Mammary epithelial cell (primary cell): Measurements from ENCODE around the gene ZNF524.

Source experiments
- EZH2 ChIP-seq: IDR thresholded peaks from 2 replicates; pipeline ENCODE4 v1.6.1; 2012; ENCODE audit warnings: low read length, inconsistent platforms, borderline replicate concordance
- TF ChIP-seq, protein P1 (sequence below), 2 donors: IDR thresholded peaks in 1 of 2; conservative IDR thresholded peaks in 1 of 2; 2 replicates each; pipeline ENCODE4 v1.5.1; 2011 to 2012; ENCODE audit warnings: inconsistent platforms in 2 of 2, low read length in 2 of 2, mild to moderate bottlenecking in 2 of 2, control low read depth in 1 of 2, low read depth in 1 of 2; ENCODE audit not compliant: insufficient read depth in 1 of 2; ENCODE audit errors: extremely low read depth in 1 of 2

DNA sequence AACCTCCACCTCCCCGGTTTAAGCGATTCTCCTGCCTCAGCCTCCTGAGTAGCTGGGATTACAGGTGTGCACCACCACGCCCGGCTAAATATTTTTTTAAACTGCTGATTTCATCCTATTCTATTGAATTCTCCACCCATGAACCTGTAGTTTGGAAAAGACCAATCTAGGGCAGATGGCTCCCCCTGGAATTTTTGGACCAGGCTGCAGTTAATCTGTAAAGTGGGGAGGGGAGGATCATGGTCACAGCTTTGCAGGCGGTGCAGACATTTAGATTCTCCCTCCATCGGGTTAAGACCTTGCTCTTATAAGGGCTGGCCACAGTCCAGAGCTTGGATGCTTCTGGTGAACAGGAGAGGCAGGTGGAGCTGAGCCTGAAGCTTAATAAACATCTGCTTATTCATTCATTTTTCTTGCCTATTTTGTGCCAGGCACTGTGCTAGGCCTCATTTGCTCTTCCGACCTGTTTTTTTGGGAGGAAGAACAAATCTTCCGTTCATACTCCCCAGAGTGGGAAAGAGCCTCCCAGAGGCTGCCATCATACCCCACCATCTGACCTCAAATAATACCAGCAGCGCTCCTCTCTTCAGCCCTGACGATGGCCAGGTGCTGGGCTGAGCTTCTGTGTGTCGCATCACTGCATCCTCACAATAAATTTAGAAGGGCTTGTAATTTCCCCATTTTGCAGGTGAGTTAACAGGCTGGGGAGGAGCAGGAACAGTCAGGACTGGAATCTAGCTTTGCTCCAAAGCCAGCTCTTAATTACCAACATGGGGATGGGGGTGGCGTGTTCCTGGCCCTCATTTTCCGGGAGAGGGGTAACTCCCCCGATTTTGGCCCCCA lies 47.0 kb downstream of the ZNF524 start:
- TF ChIP-seq, protein P1, sequence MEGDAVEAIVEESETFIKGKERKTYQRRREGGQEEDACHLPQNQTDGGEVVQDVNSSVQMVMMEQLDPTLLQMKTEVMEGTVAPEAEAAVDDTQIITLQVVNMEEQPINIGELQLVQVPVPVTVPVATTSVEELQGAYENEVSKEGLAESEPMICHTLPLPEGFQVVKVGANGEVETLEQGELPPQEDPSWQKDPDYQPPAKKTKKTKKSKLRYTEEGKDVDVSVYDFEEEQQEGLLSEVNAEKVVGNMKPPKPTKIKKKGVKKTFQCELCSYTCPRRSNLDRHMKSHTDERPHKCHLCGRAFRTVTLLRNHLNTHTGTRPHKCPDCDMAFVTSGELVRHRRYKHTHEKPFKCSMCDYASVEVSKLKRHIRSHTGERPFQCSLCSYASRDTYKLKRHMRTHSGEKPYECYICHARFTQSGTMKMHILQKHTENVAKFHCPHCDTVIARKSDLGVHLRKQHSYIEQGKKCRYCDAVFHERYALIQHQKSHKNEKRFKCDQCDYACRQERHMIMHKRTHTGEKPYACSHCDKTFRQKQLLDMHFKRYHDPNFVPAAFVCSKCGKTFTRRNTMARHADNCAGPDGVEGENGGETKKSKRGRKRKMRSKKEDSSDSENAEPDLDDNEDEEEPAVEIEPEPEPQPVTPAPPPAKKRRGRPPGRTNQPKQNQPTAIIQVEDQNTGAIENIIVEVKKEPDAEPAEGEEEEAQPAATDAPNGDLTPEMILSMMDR (conservative IDR thresholded peaks at IDR 0.05 in 1 of 2, IDR thresholded peaks at IDR 0.05 in 1 of 2; ENCODE audit: extremely low read depth in 1 of 2, insufficient read depth in 1 of 2, low read depth in 1 of 2, low read length in 2 of 2): no peak
- TF ChIP-seq EZH2: no peak
